ENCODE results near the gene EXTL1.

EXTL1 gene

GRCh38 chr1:25997828-25998761 lies 23.5 kb upstream of the EXTL1 start, which contains the start of gene PAFAH2:
PAFAH2 (minus strand) TSS chr1:25998063; CDS start chr1:25990816, 7,247 bp downstream.
- peak; percentile 99 for DNase-seq (ENCODE audit: low spot score)

- DNase-seq (ENCODE audit: low spot score) = no peak
Observed at GRCh38 chr1:25999041-25999800, 22.4 kb upstream of the EXTL1 start.

GRCh38 chr1:26003262-26003661 lies 18.3 kb upstream of the EXTL1 start:
- no peak for DNase-seq (ENCODE audit: low spot score)

- no peak for DNase-seq (ENCODE audit: low spot score)
Observed at GRCh38 chr1:26003756-26004155, 17.8 kb upstream of the EXTL1 start.

GRCh38 chr1:26005434-26006105 lies 16.0 kb upstream of the EXTL1 start:
- DNase-seq (ENCODE audit: low spot score) = no peak

GRCh38 chr1:26006710-26007109 lies 14.9 kb upstream of the EXTL1 start:
- DNase-seq (ENCODE audit: low spot score) = no peak

- DNase-seq (ENCODE audit: low spot score) = no peak
Observed at GRCh38 chr1:26009796-26010447, 11.7 kb upstream of the EXTL1 start.

GRCh38 chr1:26010825-26011224 lies 10.8 kb upstream of the EXTL1 start:
- no peak for DNase-seq (ENCODE audit: low spot score)

- no peak for DNase-seq (ENCODE audit: low spot score)
Observed at GRCh38 chr1:26012864-26013263, 8.7 kb upstream of the EXTL1 start.

GRCh38 chr1:26014179-26014578 lies 7.4 kb upstream of the EXTL1 start:
- DNase-seq (ENCODE audit: low spot score) = no peak

- DNase-seq (ENCODE audit: low spot score) = no peak
Observed at GRCh38 chr1:26015358-26015757, 6.2 kb upstream of the EXTL1 start.

- DNase-seq (ENCODE audit: low spot score) = no peak
Observed at GRCh38 chr1:26016258-26016952, 5.2 kb upstream of the EXTL1 start.

GRCh38 chr1:26016953-26017545 lies 4.5 kb upstream of the EXTL1 start:
- DNase-seq (ENCODE audit: low spot score) = no peak

GRCh38 chr1:26017606-26018005 lies 4.0 kb upstream of the EXTL1 start:
- DNase-seq (ENCODE audit: low spot score) = no peak

- no peak for DNase-seq (ENCODE audit: low spot score)
Observed at GRCh38 chr1:26019641-26020315, 1.8 kb upstream of the EXTL1 start.

- DNase-seq (ENCODE audit: low spot score) = no peak
Observed at GRCh38 chr1:26020330-26020768, 1.2 kb upstream of the EXTL1 start.

GRCh38 chr1:26020941-26021646 lies 481 bp upstream of the EXTL1 start:
- no peak for DNase-seq (ENCODE audit: low spot score)

- no peak for DNase-seq (ENCODE audit: low spot score)
Observed at GRCh38 chr1:26022404-26022779, 817 bp downstream of the EXTL1 start.

GRCh38 chr1:26023009-26023408 lies 1.4 kb downstream of the EXTL1 start:
- DNase-seq (ENCODE audit: low spot score) = no peak

- DNase-seq (ENCODE audit: low spot score) = no peak
Observed at GRCh38 chr1:26023826-26024225, 2.3 kb downstream of the EXTL1 start.

Data from putamen (tissue), 1 donor.